IMR-90 (cell line): ENCODE data around the gene ITPRIP. TPM values are rescaled to one million over a fixed set of nuclear protein-coding genes. Genes with fewer than 3 reads are reported as not detected.

Source experiments
- ATAC-seq: fragments of 200-7000 bp; cut with Tn5 transposase; 2 replicates; pipeline ENCODE4 v1.9.1; 2020; ENCODE audit warnings: low read depth, mild to moderate bottlenecking, moderate library complexity
- BruUV-seq: library from RNA; stranded (reverse); fragments of 400-500 nt; replicated peaks from 2 replicates; lab custom pipeline; 2021; lab: Mats Ljungman, UMichigan
- CTCF ChIA-PET: fragments of 300-600 bp; formaldehyde crosslinking; extraction: SDS; loops from one replicate; lab custom pipeline; 2021; ENCODE audit warnings: antibody characterized with exemption; lab: Yijun Ruan, JAX
- POLR2A ChIA-PET: fragments of 300-600 bp; sonication (Branson Sonifier 250); formaldehyde crosslinking; loops from one replicate; lab custom pipeline; 2022; ENCODE audit warnings: antibody characterized with exemption; ENCODE audit not compliant: unreplicated experiment; lab: Charles Lee
- DNase-seq: peaks from one replicate; pipeline ENCODE4 v3.0.0; 2013
- H2AFZ ChIP-seq: replicated peaks from 2 replicates; pipeline ENCODE3; 2013; ENCODE audit warnings: low read length, mild to moderate bottlenecking; ENCODE audit not compliant: poor library complexity
- H2AK5ac ChIP-seq: 2 replicates; pipeline ENCODE4 v1.6.1; 2013; ENCODE audit warnings: low read depth, low read length, inconsistent platforms
- H2AK9ac ChIP-seq: replicated peaks from 2 replicates; pipeline ENCODE3; 2013; ENCODE audit warnings: mild to moderate bottlenecking, low read depth, low read length, moderate library complexity; ENCODE audit not compliant: poor library complexity
- H2BK120ac ChIP-seq: 2 replicates; pipeline ENCODE4 v1.6.1; 2013; ENCODE audit warnings: low read depth, low read length, inconsistent platforms
- H2BK15ac ChIP-seq: 3 replicates; pipeline ENCODE4 v1.6.1; 2013; ENCODE audit warnings: low read depth, low read length, inconsistent platforms
- H2BK20ac ChIP-seq: 2 replicates; pipeline ENCODE4 v1.6.1; 2013; ENCODE audit warnings: low read depth, mild to moderate bottlenecking, inconsistent platforms, low read length, moderate library complexity
- H2BK5ac ChIP-seq: 2 replicates; pipeline ENCODE4 v1.6.1; 2013; ENCODE audit warnings: mild to moderate bottlenecking, low read depth, low read length, inconsistent platforms; ENCODE audit not compliant: poor library complexity, severe bottlenecking
- H3K14ac ChIP-seq: replicated peaks from 2 replicates; pipeline ENCODE4 v1.6.1; 2013; ENCODE audit warnings: low read depth, low read length, inconsistent platforms
- H3K18ac ChIP-seq: 2 replicates; pipeline ENCODE4 v1.6.1; 2013; ENCODE audit warnings: low read depth, low read length, control low read depth
- H3K23ac ChIP-seq: 2 replicates; pipeline ENCODE4 v1.6.1; 2013; ENCODE audit warnings: low read depth, low read length, inconsistent platforms
- H3K27ac ChIP-seq: 2 replicates; pipeline ENCODE4 v1.5.1; 2013; ENCODE audit warnings: mild to moderate bottlenecking, control low read depth, low read length; ENCODE audit not compliant: insufficient read depth
- H3K27me3 ChIP-seq: 2 replicates; pipeline ENCODE4 v1.6.1; 2013; ENCODE audit warnings: low read length; ENCODE audit not compliant: control insufficient read depth, insufficient read depth
- H3K36me3 ChIP-seq: 2 replicates; pipeline ENCODE4 v1.6.1; 2013; ENCODE audit warnings: low read length, mixed read lengths; ENCODE audit not compliant: control insufficient read depth, insufficient read depth
- H3K4ac ChIP-seq: 2 replicates; pipeline ENCODE4 v1.6.1; 2013; ENCODE audit warnings: low read depth, low read length, inconsistent platforms
- H3K4me1 ChIP-seq: 2 replicates; pipeline ENCODE4 v1.6.1; 2013; ENCODE audit warnings: low read length, mixed read lengths; ENCODE audit not compliant: control insufficient read depth, insufficient read depth
- H3K4me2 ChIP-seq: 2 replicates; pipeline ENCODE4 v1.6.1; 2013; ENCODE audit warnings: low read depth, mild to moderate bottlenecking, control low read depth, low read length, moderate library complexity
- H3K4me3 ChIP-seq: 2 replicates; pipeline ENCODE4 v1.5.1; 2013; ENCODE audit warnings: low read depth, mild to moderate bottlenecking, control low read depth, low read length, moderate library complexity; ENCODE audit not compliant: insufficient read depth
- H3K56ac ChIP-seq: 2 replicates; pipeline ENCODE4 v1.6.1; 2013; ENCODE audit warnings: low read length, inconsistent platforms; ENCODE audit not compliant: insufficient read depth; ENCODE audit errors: extremely low read depth
- H3K79me1 ChIP-seq, 2 experiments: 2 replicates each; pipeline ENCODE4 v1.6.1; 2013; ENCODE audit warnings: low read length in 2 of 2, inconsistent platforms in 1 of 2, low read depth in 1 of 2
- H3K9ac ChIP-seq: 2 replicates; pipeline ENCODE4 v1.6.1; 2013; ENCODE audit warnings: low read depth, low read length, control low read depth
- H3K9me1 ChIP-seq: 2 replicates; pipeline ENCODE4 v1.6.1; 2013; ENCODE audit warnings: low read length, inconsistent platforms; ENCODE audit not compliant: insufficient read depth
- H3K9me3 ChIP-seq: 2 replicates; pipeline ENCODE4 v1.6.1; 2013; ENCODE audit warnings: low read length; ENCODE audit not compliant: control insufficient read depth, insufficient read depth
- H4K20me1 ChIP-seq: 2 replicates; pipeline ENCODE4 v1.6.1; 2013; ENCODE audit warnings: low read length, inconsistent platforms; ENCODE audit not compliant: insufficient read depth
- H4K5ac ChIP-seq: 2 replicates; pipeline ENCODE4 v1.6.1; 2013; ENCODE audit warnings: mild to moderate bottlenecking, low read depth, low read length, control low read depth
- H4K8ac ChIP-seq, 2 experiments: 2 replicates each; pipeline ENCODE4 v1.6.1; 2013; ENCODE audit warnings: low read depth in 2 of 2, low read length in 2 of 2, control low read depth in 1 of 2, inconsistent platforms in 1 of 2
- H4K91ac ChIP-seq: 2 replicates; pipeline ENCODE4 v1.6.1; 2013; ENCODE audit warnings: low read depth, low read length, inconsistent platforms; ENCODE audit not compliant: insufficient read depth
- BHLHE40 ChIP-seq: fragments of 150-350 bp; IDR thresholded peaks from 2 replicates; pipeline ENCODE4 v1.6.1; 2016; ENCODE audit warnings: mild to moderate bottlenecking, low read depth, low read length
- CEBPB ChIP-seq: IDR thresholded peaks from 2 replicates; pipeline ENCODE4 v1.6.1; 2012; ENCODE audit warnings: low read depth, low read length, improper control_type of control experiment
- CHD1 ChIP-seq: IDR thresholded peaks from 2 replicates; pipeline ENCODE4 v1.6.1; 2012; ENCODE audit warnings: low read depth, low read length, improper control_type of control experiment
- FOS ChIP-seq: fragments of 150-350 bp; IDR thresholded peaks from 2 replicates; pipeline ENCODE4 v1.6.1; 2016; ENCODE audit warnings: low read depth, low read length
- MAFK ChIP-seq: IDR thresholded peaks from 2 replicates; pipeline ENCODE4 v1.6.1; 2012; ENCODE audit warnings: low read depth, low read length, improper control_type of control experiment
- MAZ ChIP-seq: IDR thresholded peaks from 2 replicates; pipeline ENCODE4 v1.6.1; 2012; ENCODE audit warnings: low read depth, mild to moderate bottlenecking, low read length, improper control_type of control experiment, moderate library complexity, borderline replicate concordance
- MXI1 ChIP-seq: IDR thresholded peaks from 2 replicates; pipeline ENCODE4 v1.6.1; 2012; ENCODE audit warnings: low read depth, mild to moderate bottlenecking, low read length, moderate library complexity, borderline replicate concordance
- NFE2L2 ChIP-seq: fragments of 150-350 bp; IDR thresholded peaks from 2 replicates; pipeline ENCODE4 v1.6.1; 2016; ENCODE audit warnings: low read depth, mild to moderate bottlenecking, low read length
- RAD21 ChIP-seq: IDR thresholded peaks from 2 replicates; pipeline ENCODE4 v1.6.1; 2012; ENCODE audit warnings: low read length, improper control_type of control experiment
- RCOR1 ChIP-seq: IDR thresholded peaks from 2 replicates; pipeline ENCODE4 v1.6.1; 2012; ENCODE audit warnings: mild to moderate bottlenecking, low read length, improper control_type of control experiment; ENCODE audit not compliant: insufficient replicate concordance
- SMC3 ChIP-seq: fragments of 150-350 bp; IDR thresholded peaks from 2 replicates; pipeline ENCODE4 v1.6.1; 2016; ENCODE audit warnings: low read depth, mild to moderate bottlenecking, antibody characterized with exemption, low read length, moderate library complexity
- WGBS, 2 experiments: methylation state at CpG; one replicate each; pipeline versions ENCODE4 v1.1.5 to v1.1.7; 2013; ENCODE audit warnings: missing lambda C conversion rate in 2 of 2; ENCODE audit not compliant: insufficient read length in 1 of 2; ENCODE audit errors: extremely low coverage in 2 of 2; 5-methylcytosine and 5-hydroxymethylcytosine counted together
- dilution Hi-C: fragments of 300-500 bp; cut with HindIII; formaldehyde crosslinking; loops from one replicate; pipeline ENCODE4 v1.14.3; 2018; ENCODE audit warnings: low sequenced_read_pairs; ENCODE audit not compliant: unreplicated experiment
- in situ Hi-C: fragments of 300-500 bp; cut with MboI; formaldehyde crosslinking; loops from 3 replicates; pipeline ENCODE4 v1.14.3; 2019; ENCODE audit warnings: low sequenced_read_pairs, inconsistent platforms, mixed read lengths
- intact Hi-C: fragments of 100-400 bp; cut with micrococcal nuclease; formaldehyde crosslinking; loops from 2 replicates; pipeline ENCODE4 v1.10.0; 2022
- polyA plus RNA-seq, 3 experiments: library from polyadenylated mRNA; depleted of rRNA; stranded (reverse); fragments of >200 nt; gene quantifications; 2 replicates each; pipeline ENCODE4 v1.2.3, GENCODE V29; 2012; ENCODE audit warnings: low replicate concordance in 1 of 3
- total RNA-seq: library from RNA; depleted of rRNA; stranded (reverse); fragments of >200 nt; gene quantifications from 2 replicates; pipeline ENCODE4 v1.2.3, GENCODE V29; 2012
- TF ChIP-seq, protein P1 (sequence below): fragments of 150-350 bp; IDR thresholded peaks from 2 replicates; pipeline ENCODE4 v1.6.1; 2017; ENCODE audit warnings: mild to moderate bottlenecking, antibody characterized with exemption, low read length, low read depth
- TF ChIP-seq, protein P2 (sequence below): conservative IDR thresholded peaks from 2 replicates; pipeline ENCODE4 v1.5.1; 2012; ENCODE audit warnings: mild to moderate bottlenecking, low read depth, low read length, improper control_type of control experiment
- TF ChIP-seq, protein P3 (sequence below): fragments of 150-350 bp; IDR thresholded peaks from 2 replicates; pipeline ENCODE4 v1.6.1; 2016; ENCODE audit warnings: low read depth, mild to moderate bottlenecking, low read length, moderate library complexity, borderline replicate concordance

Gene ITPRIP
- total and polyA plus RNA-seq, 2 of the 4 experiments (the other 2 are of a cell fraction), result 7.5 to 31.9 TPM

DNA sequence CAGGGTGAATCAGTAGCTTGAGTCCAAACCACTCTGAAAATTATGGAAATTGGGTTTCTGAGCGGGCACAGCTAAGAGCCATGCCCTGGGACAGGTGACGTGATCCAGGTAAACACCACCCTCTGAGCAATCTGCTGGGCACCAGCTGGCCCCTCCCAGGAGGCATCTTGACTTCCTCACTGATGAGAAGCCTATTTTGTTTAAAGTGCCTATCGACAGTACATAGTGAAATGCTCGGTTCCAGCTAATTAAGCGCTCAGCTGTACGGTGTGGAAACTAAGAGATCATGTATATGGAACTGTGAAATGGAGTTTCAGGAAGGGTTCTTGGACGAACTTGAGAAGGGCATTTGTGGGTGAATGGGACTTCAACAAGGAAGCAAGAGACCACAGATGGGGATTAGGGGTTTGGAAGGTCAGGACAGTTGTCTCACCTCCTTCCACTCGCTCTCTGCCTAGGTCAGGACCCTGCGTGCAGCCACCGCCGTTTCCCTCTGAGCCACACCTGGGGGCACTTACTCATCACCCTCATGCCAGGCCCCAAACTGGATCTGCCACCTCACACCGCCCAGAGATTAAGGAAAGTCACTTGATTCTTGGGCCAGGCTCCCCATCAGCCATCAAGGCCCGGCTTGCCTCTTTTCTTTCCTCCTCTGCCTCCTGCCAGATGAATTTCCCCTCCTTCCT lies 3.2 kb downstream of the ITPRIP start:
- in situ Hi-C loops, result no loop called here
- Histone ChIP-seq H3K36me3 (peaks cover 3% of the 10 kb centered on the region; the same call in 1 of the 2 replicates), H3K4ac (peak overlapping the region; percentile 24), H2AK9ac (no peak overlapping the region), H4K5ac (no peak overlapping the region), H3K79me1 (peaks cover 3 to 68% of the 10 kb centered on the region in 2 experiments; a peak in 3 of 4 replicates), H3K23ac (0 out of 2 replicates have a peak overlapping the region, but pooled peaks have one; percentile 52), H3K18ac (no peak overlapping the region), H4K20me1 (peaks cover 68% of the 10 kb centered on the region), H3K9me1 (peaks cover 46% of the 10 kb centered on the region), H4K8ac (peak overlapping the region in 1 of 2 experiments; percentile 4; a peak in 2 of 4 replicates), H3K4me1 (peaks cover 51% of the 10 kb centered on the region), H2BK15ac (no peak overlapping the region), H2AK5ac (peak overlapping the region; percentile 25), H3K14ac (0 out of 2 replicates have a peak overlapping the region, but pooled peaks have one; percentile 26), H3K56ac (no peak overlapping the region), H2AFZ (no peak overlapping the region), H2BK20ac (no peak overlapping the region), H3K4me3 (no peak overlapping the region), H3K27ac (peak overlapping the region; percentile 5; the same call in 1 of the 2 replicates), H4K91ac (no peak overlapping the region), H3K9me3 (no peaks in the 10 kb centered on the region), H3K27me3 (no peaks in the 10 kb centered on the region), H2BK120ac (no peak overlapping the region), H2BK5ac (no peak overlapping the region), H3K9ac (no peak overlapping the region), H3K4me2 (0 out of 2 replicates have a peak overlapping the region, but pooled peaks have one; percentile 76)
- WGBS, 2 experiments, result 93% methylated on average over 6 of the region's 13 CpGs; no CpG with 5 or more reads in 1 of the 2 experiments
- intact Hi-C loops, result loop anchor here (5.0 kb wide), 1 partner anchor 448 kb away; no protein-coding TSS in a partner anchor
- dilution Hi-C loops, result no loop called here
- no peak for ATAC-seq
- POLR2A ChIA-PET, result no interaction called here
- no TSS peak for BruUV-seq
- CTCF ChIA-PET, result no interaction called here
- no peak for DNase-seq
- TF ChIP-seq FOS, result no peak
- TF ChIP-seq MXI1, result no peak
- no peak for TF ChIP-seq MAZ
- TF ChIP-seq RAD21, result no peak
- TF ChIP-seq, protein P1, sequence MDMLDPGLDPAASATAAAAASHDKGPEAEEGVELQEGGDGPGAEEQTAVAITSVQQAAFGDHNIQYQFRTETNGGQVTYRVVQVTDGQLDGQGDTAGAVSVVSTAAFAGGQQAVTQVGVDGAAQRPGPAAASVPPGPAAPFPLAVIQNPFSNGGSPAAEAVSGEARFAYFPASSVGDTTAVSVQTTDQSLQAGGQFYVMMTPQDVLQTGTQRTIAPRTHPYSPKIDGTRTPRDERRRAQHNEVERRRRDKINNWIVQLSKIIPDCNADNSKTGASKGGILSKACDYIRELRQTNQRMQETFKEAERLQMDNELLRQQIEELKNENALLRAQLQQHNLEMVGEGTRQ, result no peak
- TF ChIP-seq SMC3, result no peak
- no peak for TF ChIP-seq CHD1
- TF ChIP-seq BHLHE40, result no peak
- no peak for TF ChIP-seq NFE2L2
- no peak for TF ChIP-seq RCOR1
- TF ChIP-seq, protein P2, sequence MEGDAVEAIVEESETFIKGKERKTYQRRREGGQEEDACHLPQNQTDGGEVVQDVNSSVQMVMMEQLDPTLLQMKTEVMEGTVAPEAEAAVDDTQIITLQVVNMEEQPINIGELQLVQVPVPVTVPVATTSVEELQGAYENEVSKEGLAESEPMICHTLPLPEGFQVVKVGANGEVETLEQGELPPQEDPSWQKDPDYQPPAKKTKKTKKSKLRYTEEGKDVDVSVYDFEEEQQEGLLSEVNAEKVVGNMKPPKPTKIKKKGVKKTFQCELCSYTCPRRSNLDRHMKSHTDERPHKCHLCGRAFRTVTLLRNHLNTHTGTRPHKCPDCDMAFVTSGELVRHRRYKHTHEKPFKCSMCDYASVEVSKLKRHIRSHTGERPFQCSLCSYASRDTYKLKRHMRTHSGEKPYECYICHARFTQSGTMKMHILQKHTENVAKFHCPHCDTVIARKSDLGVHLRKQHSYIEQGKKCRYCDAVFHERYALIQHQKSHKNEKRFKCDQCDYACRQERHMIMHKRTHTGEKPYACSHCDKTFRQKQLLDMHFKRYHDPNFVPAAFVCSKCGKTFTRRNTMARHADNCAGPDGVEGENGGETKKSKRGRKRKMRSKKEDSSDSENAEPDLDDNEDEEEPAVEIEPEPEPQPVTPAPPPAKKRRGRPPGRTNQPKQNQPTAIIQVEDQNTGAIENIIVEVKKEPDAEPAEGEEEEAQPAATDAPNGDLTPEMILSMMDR, result no peak
- TF ChIP-seq MAFK, result no peak
- TF ChIP-seq, protein P3, sequence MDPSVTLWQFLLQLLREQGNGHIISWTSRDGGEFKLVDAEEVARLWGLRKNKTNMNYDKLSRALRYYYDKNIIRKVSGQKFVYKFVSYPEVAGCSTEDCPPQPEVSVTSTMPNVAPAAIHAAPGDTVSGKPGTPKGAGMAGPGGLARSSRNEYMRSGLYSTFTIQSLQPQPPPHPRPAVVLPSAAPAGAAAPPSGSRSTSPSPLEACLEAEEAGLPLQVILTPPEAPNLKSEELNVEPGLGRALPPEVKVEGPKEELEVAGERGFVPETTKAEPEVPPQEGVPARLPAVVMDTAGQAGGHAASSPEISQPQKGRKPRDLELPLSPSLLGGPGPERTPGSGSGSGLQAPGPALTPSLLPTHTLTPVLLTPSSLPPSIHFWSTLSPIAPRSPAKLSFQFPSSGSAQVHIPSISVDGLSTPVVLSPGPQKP, result no peak
- no peak for TF ChIP-seq CEBPB
